ENCODE results near the gene LRRC4.

Gene LRRC4

GRCh38 chr7:128037880-128038619 lies 6.8 kb upstream of the LRRC4 start:
- Histone ChIP-seq H3K36me3 (ENCODE audit: insufficient read depth, low read depth, low read length) (no peaks in the 10 kb centered on the region), H3K9me3 (ENCODE audit: insufficient read depth, low read depth, low read length) (no peaks in the 10 kb centered on the region), H3K4me3 (ENCODE audit: low read length) (no peak overlapping the region), H3K9ac (ENCODE audit: low read depth, low read length) (no peak overlapping the region), H3K4me1 (ENCODE audit: insufficient read depth, low read length) (peaks cover 3% of the 10 kb centered on the region; the same call in 1 of the 2 replicates), H3K27me3 (ENCODE audit: insufficient read depth, low read length) (peaks cover 16% of the 10 kb centered on the region), H3K27ac (ENCODE audit: low read length) (no peak overlapping the region)

GRCh38 chr7:128037081-128037480 lies 5.8 kb upstream of the LRRC4 start:
- no peak overlapping the region for H3K4me3 ChIP-seq (ENCODE audit: low read length)
- H3K27me3 ChIP-seq (ENCODE audit: insufficient read depth, low read length) = peaks cover 24% of the 10 kb centered on the region
- no peaks in the 10 kb centered on the region for H3K9me3 ChIP-seq (ENCODE audit: insufficient read depth, low read depth, low read length)
- peaks cover 4% of the 10 kb centered on the region; the same call in 1 of the 2 replicates for H3K4me1 ChIP-seq (ENCODE audit: insufficient read depth, low read length)
- no peaks in the 10 kb centered on the region for H3K36me3 ChIP-seq (ENCODE audit: insufficient read depth, low read depth, low read length)
- no peak overlapping the region for H3K27ac ChIP-seq (ENCODE audit: low read length)
- H3K9ac ChIP-seq (ENCODE audit: low read depth, low read length) = no peak overlapping the region

GRCh38 chr7:128036226-128036940 lies 5.1 kb upstream of the LRRC4 start:
- H3K9ac ChIP-seq (ENCODE audit: low read depth, low read length) = no peak overlapping the region

GRCh38 chr7:128035712-128036111 lies 4.5 kb upstream of the LRRC4 start:
- H3K27me3 ChIP-seq (ENCODE audit: insufficient read depth, low read length) = peaks cover 27% of the 10 kb centered on the region
- H3K9me3 ChIP-seq (ENCODE audit: insufficient read depth, low read depth, low read length) = no peaks in the 10 kb centered on the region
- H3K4me3 ChIP-seq (ENCODE audit: low read length) = no peak overlapping the region
- peaks cover 4% of the 10 kb centered on the region; the same call in 1 of the 2 replicates for H3K4me1 ChIP-seq (ENCODE audit: insufficient read depth, low read length)
- H3K36me3 ChIP-seq (ENCODE audit: insufficient read depth, low read depth, low read length) = no peaks in the 10 kb centered on the region
- no peak overlapping the region for H3K27ac ChIP-seq (ENCODE audit: low read length)
- no peak overlapping the region for H3K9ac ChIP-seq (ENCODE audit: low read depth, low read length)

More at GRCh38 chr7:128036226-128036940, 5.1 kb upstream of the LRRC4 start:
- H3K9me3 ChIP-seq (ENCODE audit: insufficient read depth, low read depth, low read length) = no peaks in the 10 kb centered on the region
- peaks cover 4% of the 10 kb centered on the region; the same call in 1 of the 2 replicates for H3K4me1 ChIP-seq (ENCODE audit: insufficient read depth, low read length)
- H3K36me3 ChIP-seq (ENCODE audit: insufficient read depth, low read depth, low read length) = no peaks in the 10 kb centered on the region
- peaks cover 27% of the 10 kb centered on the region for H3K27me3 ChIP-seq (ENCODE audit: insufficient read depth, low read length)
- no peak overlapping the region for H3K27ac ChIP-seq (ENCODE audit: low read length)
- H3K4me3 ChIP-seq (ENCODE audit: low read length) = no peak overlapping the region

- no peak overlapping the region for H3K9ac ChIP-seq (ENCODE audit: low read depth, low read length)
- H3K27me3 ChIP-seq (ENCODE audit: insufficient read depth, low read length) = peaks cover 36% of the 10 kb centered on the region
- H3K9me3 ChIP-seq (ENCODE audit: insufficient read depth, low read depth, low read length) = no peaks in the 10 kb centered on the region
- H3K4me3 ChIP-seq (ENCODE audit: low read length) = no peak overlapping the region
- H3K36me3 ChIP-seq (ENCODE audit: insufficient read depth, low read depth, low read length) = peaks cover under 1% of the 10 kb centered on the region; the same call in 1 of the 2 replicates
- no peak overlapping the region for H3K27ac ChIP-seq (ENCODE audit: low read length)
- H3K4me1 ChIP-seq (ENCODE audit: insufficient read depth, low read length) = peaks cover 8% of the 10 kb centered on the region
Observed at GRCh38 chr7:128034825-128035224, 3.6 kb upstream of the LRRC4 start.

- Histone ChIP-seq H3K9ac (ENCODE audit: low read depth, low read length) (peak overlapping the region; percentile 59; the same call in 1 of the 2 replicates), H3K36me3 (ENCODE audit: insufficient read depth, low read depth, low read length) (peaks cover 15% of the 10 kb centered on the region; the same call in 1 of the 2 replicates), H3K4me1 (ENCODE audit: insufficient read depth, low read length) (peaks cover 11% of the 10 kb centered on the region), H3K9me3 (ENCODE audit: insufficient read depth, low read depth, low read length) (no peaks in the 10 kb centered on the region), H3K4me3 (ENCODE audit: low read length) (peak overlapping the region; percentile 75; the same call in 1 of the 2 replicates), H3K27me3 (ENCODE audit: insufficient read depth, low read length) (peaks cover 50% of the 10 kb centered on the region), H3K27ac (ENCODE audit: low read length) (no peak overlapping the region)
Observed at GRCh38 chr7:128033246-128033645, 2.0 kb upstream of the LRRC4 start.

GRCh38 chr7:128032605-128033235 lies 1.5 kb upstream of the LRRC4 start:
- peaks cover 15% of the 10 kb centered on the region; the same call in 1 of the 2 replicates for H3K36me3 ChIP-seq (ENCODE audit: insufficient read depth, low read depth, low read length)
- no peaks in the 10 kb centered on the region for H3K9me3 ChIP-seq (ENCODE audit: insufficient read depth, low read depth, low read length)
- H3K9ac ChIP-seq (ENCODE audit: low read depth, low read length) = peak overlapping the region; percentile 59; the same call in 1 of the 2 replicates
- H3K27ac ChIP-seq (ENCODE audit: low read length) = no peak overlapping the region
- peak overlapping the region; percentile 75; the same call in 1 of the 2 replicates for H3K4me3 ChIP-seq (ENCODE audit: low read length)
- peaks cover 16% of the 10 kb centered on the region for H3K4me1 ChIP-seq (ENCODE audit: insufficient read depth, low read length)
- peaks cover 50% of the 10 kb centered on the region for H3K27me3 ChIP-seq (ENCODE audit: insufficient read depth, low read length)

GRCh38 chr7:128031901-128032604 lies 816 bp upstream of the LRRC4 start:
- peaks cover 19% of the 10 kb centered on the region for H3K4me1 ChIP-seq (ENCODE audit: insufficient read depth, low read length)
- H3K36me3 ChIP-seq (ENCODE audit: insufficient read depth, low read depth, low read length) = peaks cover 15% of the 10 kb centered on the region; the same call in 1 of the 2 replicates
- H3K9ac ChIP-seq (ENCODE audit: low read depth, low read length) = peak overlapping the region; percentile 59; the same call in 1 of the 2 replicates
- no peak overlapping the region for H3K27ac ChIP-seq (ENCODE audit: low read length)
- no peaks in the 10 kb centered on the region for H3K9me3 ChIP-seq (ENCODE audit: insufficient read depth, low read depth, low read length)
- peaks cover 50% of the 10 kb centered on the region for H3K27me3 ChIP-seq (ENCODE audit: insufficient read depth, low read length)
- H3K4me3 ChIP-seq (ENCODE audit: low read length) = peak overlapping the region; percentile 75

- Histone ChIP-seq H3K27me3 (ENCODE audit: insufficient read depth, low read length) (peaks cover 50% of the 10 kb centered on the region), H3K4me3 (ENCODE audit: low read length) (peak overlapping the region; percentile 90), H3K36me3 (ENCODE audit: insufficient read depth, low read depth, low read length) (peaks cover 21% of the 10 kb centered on the region; the same call in 1 of the 2 replicates), H3K9ac (ENCODE audit: low read depth, low read length) (peak overlapping the region; percentile 79; the same call in 1 of the 2 replicates), H3K27ac (ENCODE audit: low read length) (peak overlapping the region; percentile 16), H3K9me3 (ENCODE audit: insufficient read depth, low read depth, low read length) (no peaks in the 10 kb centered on the region), H3K4me1 (ENCODE audit: insufficient read depth, low read length) (peaks cover 19% of the 10 kb centered on the region)
Observed at GRCh38 chr7:128030263-128030653, 979 bp downstream of the LRRC4 start.

- Histone ChIP-seq H3K9ac (ENCODE audit: low read depth, low read length) (no peak overlapping the region), H3K4me1 (ENCODE audit: insufficient read depth, low read length) (peaks cover 19% of the 10 kb centered on the region), H3K4me3 (ENCODE audit: low read length) (peak overlapping the region; percentile 90; the same call in 1 of the 2 replicates), H3K36me3 (ENCODE audit: insufficient read depth, low read depth, low read length) (peaks cover 21% of the 10 kb centered on the region; the same call in 1 of the 2 replicates), H3K9me3 (ENCODE audit: insufficient read depth, low read depth, low read length) (no peaks in the 10 kb centered on the region), H3K27me3 (ENCODE audit: insufficient read depth, low read length) (peaks cover 49% of the 10 kb centered on the region), H3K27ac (ENCODE audit: low read length) (no peak overlapping the region)
Observed at GRCh38 chr7:128029405-128029995, 1.7 kb downstream of the LRRC4 start.

Data from iPS-20b (cell line).